HepG2 (cell line): ENCODE measurements around the gene CACNA2D1. TPM values are rescaled to one million over a fixed set of nuclear protein-coding genes. Genes with fewer than 3 reads are reported as not detected.

ENCODE experiments used
- ATAC-seq: fragments of 200-7000 bp; cut with Tn5 transposase; 3 replicates; pipeline ENCODE4 v1.9.1; 2020; ENCODE audit warnings: mild to moderate bottlenecking, moderate library complexity
- BruUV-seq: library from RNA; stranded (reverse); fragments of 400-500 nt; replicated peaks from 2 replicates; lab custom pipeline; 2021; lab: Mats Ljungman, UMichigan
- CTCF ChIA-PET: fragments of 300-600 bp; formaldehyde crosslinking; extraction: SDS; loops from one replicate; lab custom pipeline; 2021; ENCODE audit warnings: low total read pairs, inconsistent platforms, low intra/inter-chr PET ratio; lab: Yijun Ruan, JAX
- POLR2A ChIA-PET: fragments of 350-600 bp; sonication (Branson Sonifier 250); formaldehyde crosslinking; loops from one replicate; lab custom pipeline; 2020; ENCODE audit warnings: antibody characterized with exemption, inconsistent platforms; lab: Yijun Ruan, JAX
- DNase-seq: peaks from one replicate; pipeline ENCODE4 v3.0.0-alpha.2; 2015; ENCODE audit warnings: low spot score
- FAIRE-seq: peaks from 3 replicates; lab custom pipeline; 2011; peaks lifted over from hg19 to GRCh38; lab: Jason Lieb, UNC
- H2AFZ ChIP-seq: one replicate; pipeline ENCODE4 v1.6.1; 2011; ENCODE audit warnings: low read length, inconsistent platforms
- H3K27ac ChIP-seq: fragments of 300-600 bp; 3 replicates; pipeline ENCODE4 v1.8.0; 2011; ENCODE audit warnings: mixed run types, mild to moderate bottlenecking, mixed read lengths, low read length, inconsistent platforms; ENCODE audit not compliant: insufficient read depth; ENCODE audit errors: extremely low read length
- H3K27me3 ChIP-seq, 2 experiments: fragments of 200-600 bp in 1 of 2; 2 replicates in 1 of 2; 3 replicates in 1 of 2; pipeline versions ENCODE4 v1.6.0 to v1.8.0; 2011; ENCODE audit warnings: low read length in 2 of 2, mild to moderate bottlenecking in 2 of 2, moderate library complexity in 2 of 2, inconsistent platforms in 1 of 2; ENCODE audit not compliant: insufficient read depth in 2 of 2, control insufficient read depth in 1 of 2
- H3K36me3 ChIP-seq, 2 experiments: fragments of 200-600 bp in 1 of 2; replicated peaks in 1 of 2; 2 replicates in 1 of 2; 3 replicates in 1 of 2; pipeline versions ENCODE4 v1.5.1 to v1.8.0; 2011; ENCODE audit warnings: low read length in 2 of 2, inconsistent platforms in 1 of 2; ENCODE audit not compliant: insufficient read depth in 2 of 2, control insufficient read depth in 1 of 2
- H3K4me1 ChIP-seq: 2 replicates; pipeline ENCODE4 v1.5.1; 2012; ENCODE audit warnings: low read length, inconsistent platforms; ENCODE audit not compliant: insufficient read depth
- H3K4me2 ChIP-seq: 2 replicates; pipeline ENCODE4 v1.6.0; 2011; ENCODE audit warnings: low read depth, low read length, inconsistent platforms
- H3K4me3 ChIP-seq, 3 experiments: fragments of 200-600 bp in 1 of 3; sonication (generic), shearing (Covaris generic) in 1 of 3; replicated peaks in 1 of 3; 2 replicates each; pipeline ENCODE4 v1.5.1; 2011 to 2016; ENCODE audit warnings: low read length in 3 of 3, inconsistent platforms in 2 of 3, low read depth in 2 of 3, mild to moderate bottlenecking in 2 of 3, control low read depth in 1 of 3, mixed read lengths in 1 of 3; ENCODE audit not compliant: insufficient read depth in 1 of 3
- H3K79me2 ChIP-seq: one replicate; pipeline ENCODE4 v1.6.1; 2011; ENCODE audit warnings: low read length, inconsistent platforms; ENCODE audit not compliant: insufficient read depth
- H3K9ac ChIP-seq: 2 replicates; pipeline ENCODE4 v1.6.0; 2011; ENCODE audit warnings: mild to moderate bottlenecking, low read depth, low read length, inconsistent platforms; ENCODE audit not compliant: insufficient read depth
- H3K9me3 ChIP-seq: 2 replicates; pipeline ENCODE4 v1.5.1; 2012; ENCODE audit warnings: mild to moderate bottlenecking, low read length
- H4K20me1 ChIP-seq: 2 replicates; pipeline ENCODE4 v1.6.0; 2011; ENCODE audit warnings: inconsistent platforms, mild to moderate bottlenecking, low read length, moderate library complexity; ENCODE audit not compliant: insufficient read depth
- FOXO1 ChIP-seq: sonication (generic); formaldehyde crosslinking; IDR thresholded peaks from 2 replicates; pipeline ENCODE4 v1.4.0; 2020; ENCODE audit warnings: missing genetic modification reagents
- GRHL1 ChIP-seq: sonication (generic); formaldehyde crosslinking; conservative IDR thresholded peaks from 2 replicates; pipeline ENCODE4 v1.8.0; 2022; ENCODE audit warnings: missing genetic modification reagents
- ISL2 ChIP-seq: sonication (generic); formaldehyde crosslinking; IDR thresholded peaks from 2 replicates; pipeline ENCODE4 v1.5.0; 2020; ENCODE audit warnings: missing genetic modification reagents
- MTERF4 ChIP-seq: sonication (generic); formaldehyde crosslinking; IDR thresholded peaks from 2 replicates; pipeline ENCODE4 v1.8.0; 2023; ENCODE audit warnings: mild to moderate bottlenecking, missing genetic modification reagents
- ONECUT2 ChIP-seq: sonication (generic); formaldehyde crosslinking; IDR thresholded peaks from 2 replicates; pipeline ENCODE4 v1.4.0; 2020; ENCODE audit warnings: missing genetic modification reagents
- POGZ ChIP-seq: sonication (generic); formaldehyde crosslinking; IDR thresholded peaks from 2 replicates; pipeline ENCODE4 v1.4.0; 2020; ENCODE audit warnings: mild to moderate bottlenecking, missing genetic modification reagents
- SIN3A ChIP-seq: IDR thresholded peaks from 2 replicates; pipeline ENCODE4 v1.6.1; 2011; ENCODE audit warnings: low read depth, mild to moderate bottlenecking, control low read depth, low read length, borderline replicate concordance
- SMARCC2 ChIP-seq: fragments of 450-650 bp; IDR thresholded peaks from 2 replicates; pipeline ENCODE4 v1.6.1; 2017; ENCODE audit warnings: antibody characterized with exemption, mild to moderate bottlenecking
- SYNCRIP ChIP-seq: fragments of 200-400 bp; formaldehyde crosslinking; IDR thresholded peaks from 2 replicates; pipeline ENCODE4 v1.6.1; 2018; ENCODE audit warnings: mild to moderate bottlenecking, low read depth, low read length; ENCODE audit not compliant: insufficient read depth
- ZNF138 ChIP-seq: sonication (generic); formaldehyde crosslinking; IDR thresholded peaks from 2 replicates; pipeline ENCODE4 v1.5.0; 2020; ENCODE audit warnings: mild to moderate bottlenecking, low read depth, missing genetic modification reagents
- ZNF230 ChIP-seq: sonication (generic); formaldehyde crosslinking; IDR thresholded peaks from 2 replicates; pipeline ENCODE4 v1.4.0; 2020; ENCODE audit warnings: mild to moderate bottlenecking, missing genetic modification reagents
- WGBS: methylation state at CpG from one replicate; pipeline ENCODE4 v1.1.6; 2017; ENCODE audit warnings: low lambda C conversion rate; 5-methylcytosine and 5-hydroxymethylcytosine counted together
- in situ Hi-C: cut with HindIII; loops from 2 replicates; pipeline ENCODE4 v1.10.0; 2017; ENCODE audit warnings: low pct_unique_long_range_greater_than_20kb; ENCODE audit not compliant: extremely low pct_ligation_motif_present
- intact Hi-C: fragments of 100-400 bp; cut with micrococcal nuclease; formaldehyde crosslinking; loops from one replicate; pipeline ENCODE4 v1.10.0; 2022; ENCODE audit not compliant: unreplicated experiment
- polyA plus RNA-seq, 8 experiments: library from polyadenylated mRNA; depleted of rRNA in 3 of 8; stranded (reverse) in 7 of 8; unstranded in 1 of 8; fragments of >200 nt; fragmentation: Illumina TruSeq in 4 of 8; extraction: Trizol in 4 of 8; gene quantifications; 2 replicates each; pipeline versions ENCODE4 v1.2.1 to v1.2.3, GENCODE V29; 2011 to 2016; ENCODE audit warnings: low read depth in 4 of 8, missing spikeins in 1 of 8, mixed read lengths in 1 of 8; ENCODE audit not compliant: insufficient read depth in 1 of 8
- total RNA-seq, 5 experiments: library from RNA; depleted of rRNA; stranded (reverse); fragments of >200 nt; fragmentation: Illumina TruSeq; extraction: Trizol; gene quantifications; 2 replicates each; pipeline ENCODE4 v1.2.3, GENCODE V29; 2016; ENCODE audit warnings: low read depth in 1 of 5
- TF ChIP-seq, protein P1 (sequence below): sonication (generic); formaldehyde crosslinking; IDR thresholded peaks from 2 replicates; pipeline ENCODE4 v1.8.0; 2022; ENCODE audit warnings: missing genetic modification reagents, mild to moderate bottlenecking, inconsistent platforms, borderline replicate concordance
- TF ChIP-seq, protein P2 (sequence below): sonication (generic); formaldehyde crosslinking; conservative IDR thresholded peaks from 2 replicates; pipeline ENCODE4 v1.8.1; 2023; ENCODE audit warnings: missing genetic modification reagents
- TF ChIP-seq, protein P3 (sequence below): sonication (generic); formaldehyde crosslinking; IDR thresholded peaks from 2 replicates; pipeline ENCODE4 v1.4.0; 2020; ENCODE audit warnings: low read depth, missing genetic modification reagents

The CACNA2D1 gene
- total and polyA plus RNA-seq, 2 of the 13 experiments (the other 11 are each of a cell fraction or from before 2014, with no cell fraction given): not detected

DNA sequence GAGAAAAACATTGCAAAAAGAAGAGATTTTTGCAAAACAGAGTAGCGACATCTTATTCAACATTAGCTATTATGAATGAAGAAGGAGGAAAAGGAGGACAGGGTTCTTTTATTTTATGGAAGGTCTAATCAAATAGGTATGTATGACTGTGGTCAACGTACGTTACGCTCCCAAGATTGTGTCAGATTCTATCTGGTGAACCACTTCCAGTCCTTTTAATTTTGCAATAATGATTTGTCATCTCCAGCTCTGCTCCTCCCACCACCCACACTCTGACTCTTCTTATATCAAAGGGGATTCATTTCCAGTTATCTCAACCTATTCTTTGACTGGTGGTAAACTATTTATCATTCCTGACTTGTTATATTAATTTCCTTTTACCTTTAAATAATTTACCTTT is 259.9 kb downstream of the CACNA2D1 start (continued):
- TF ChIP-seq, protein P1, sequence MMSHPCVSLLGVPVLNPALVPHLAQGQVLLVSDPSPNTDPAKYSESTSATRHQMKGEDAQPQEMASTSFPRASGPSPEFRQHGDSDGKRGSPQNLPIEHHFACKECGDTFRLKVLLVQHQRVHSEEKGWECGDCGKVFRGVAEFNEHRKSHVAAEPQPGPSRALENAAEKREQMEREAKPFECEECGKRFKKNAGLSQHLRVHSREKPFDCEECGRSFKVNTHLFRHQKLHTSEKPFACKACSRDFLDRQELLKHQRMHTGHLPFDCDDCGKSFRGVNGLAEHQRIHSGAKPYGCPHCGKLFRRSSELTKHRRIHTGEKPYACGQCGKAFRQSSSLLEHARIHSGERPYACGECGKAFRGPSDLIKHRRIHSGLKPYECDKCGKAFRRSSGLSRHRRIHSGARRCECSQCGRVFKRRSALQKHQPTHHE (CRISPR knock-in tag): no peak
- TF ChIP-seq ZNF230 (CRISPR knock-in tag) (no peak), ZNF138 (CRISPR knock-in tag) (no peak), FOXO1 (CRISPR knock-in tag) (no peak), MTERF4 (CRISPR knock-in tag) (no peak), ONECUT2 (CRISPR knock-in tag) (no peak), POGZ (CRISPR knock-in tag) (no peak)

GRCh38 chr7:82179311-82179710 is 264.3 kb downstream of the CACNA2D1 start:
- in situ Hi-C loops: no loop called here
- TF ChIP-seq SMARCC2 (no peak), SIN3A (no peak), ISL2 (no peak), GRHL1 (CRISPR knock-in tag) (no peak), SYNCRIP (no peak)
- TF ChIP-seq, protein P2, sequence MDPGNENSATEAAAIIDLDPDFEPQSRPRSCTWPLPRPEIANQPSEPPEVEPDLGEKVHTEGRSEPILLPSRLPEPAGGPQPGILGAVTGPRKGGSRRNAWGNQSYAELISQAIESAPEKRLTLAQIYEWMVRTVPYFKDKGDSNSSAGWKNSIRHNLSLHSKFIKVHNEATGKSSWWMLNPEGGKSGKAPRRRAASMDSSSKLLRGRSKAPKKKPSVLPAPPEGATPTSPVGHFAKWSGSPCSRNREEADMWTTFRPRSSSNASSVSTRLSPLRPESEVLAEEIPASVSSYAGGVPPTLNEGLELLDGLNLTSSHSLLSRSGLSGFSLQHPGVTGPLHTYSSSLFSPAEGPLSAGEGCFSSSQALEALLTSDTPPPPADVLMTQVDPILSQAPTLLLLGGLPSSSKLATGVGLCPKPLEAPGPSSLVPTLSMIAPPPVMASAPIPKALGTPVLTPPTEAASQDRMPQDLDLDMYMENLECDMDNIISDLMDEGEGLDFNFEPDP: no peak
- TF ChIP-seq, protein P3, sequence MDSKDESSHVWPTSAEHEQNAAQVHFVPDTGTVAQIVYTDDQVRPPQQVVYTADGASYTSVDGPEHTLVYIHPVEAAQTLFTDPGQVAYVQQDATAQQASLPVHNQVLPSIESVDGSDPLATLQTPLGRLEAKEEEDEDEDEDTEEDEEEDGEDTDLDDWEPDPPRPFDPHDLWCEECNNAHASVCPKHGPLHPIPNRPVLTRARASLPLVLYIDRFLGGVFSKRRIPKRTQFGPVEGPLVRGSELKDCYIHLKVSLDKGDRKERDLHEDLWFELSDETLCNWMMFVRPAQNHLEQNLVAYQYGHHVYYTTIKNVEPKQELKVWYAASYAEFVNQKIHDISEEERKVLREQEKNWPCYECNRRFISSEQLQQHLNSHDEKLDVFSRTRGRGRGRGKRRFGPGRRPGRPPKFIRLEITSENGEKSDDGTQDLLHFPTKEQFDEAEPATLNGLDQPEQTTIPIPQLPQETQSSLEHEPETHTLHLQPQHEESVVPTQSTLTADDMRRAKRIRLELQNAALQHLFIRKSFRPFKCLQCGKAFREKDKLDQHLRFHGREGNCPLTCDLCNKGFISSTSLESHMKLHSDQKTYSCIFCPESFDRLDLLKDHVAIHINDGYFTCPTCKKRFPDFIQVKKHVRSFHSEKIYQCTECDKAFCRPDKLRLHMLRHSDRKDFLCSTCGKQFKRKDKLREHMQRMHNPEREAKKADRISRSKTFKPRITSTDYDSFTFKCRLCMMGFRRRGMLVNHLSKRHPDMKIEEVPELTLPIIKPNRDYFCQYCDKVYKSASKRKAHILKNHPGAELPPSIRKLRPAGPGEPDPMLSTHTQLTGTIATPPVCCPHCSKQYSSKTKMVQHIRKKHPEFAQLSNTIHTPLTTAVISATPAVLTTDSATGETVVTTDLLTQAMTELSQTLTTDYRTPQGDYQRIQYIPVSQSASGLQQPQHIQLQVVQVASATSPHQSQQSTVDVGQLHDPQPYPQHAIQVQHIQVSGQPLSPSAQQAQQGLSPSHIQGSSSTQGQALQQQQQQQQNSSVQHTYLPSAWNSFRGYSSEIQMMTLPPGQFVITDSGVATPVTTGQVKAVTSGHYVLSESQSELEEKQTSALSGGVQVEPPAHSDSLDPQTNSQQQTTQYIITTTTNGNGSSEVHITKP (CRISPR knock-in tag): no peak

More at GRCh38 chr7:82179311-82179710, 264.3 kb downstream of the CACNA2D1 start:
- 6% methylated on average over 1 of the region's 1 CpG for WGBS
- intact Hi-C loops: no loop called here
- Histone ChIP-seq H3K36me3 (no peaks in the 10 kb centered on the region), H3K27me3 (no peaks in the 10 kb centered on the region), H3K9ac (no peak overlapping the region), H3K4me1 (no peaks in the 10 kb centered on the region), H2AFZ (no peak overlapping the region), H4K20me1 (no peaks in the 10 kb centered on the region), H3K27ac (no peak overlapping the region), H3K4me3 (no peak overlapping the region), H3K4me2 (no peak overlapping the region), H3K9me3 (no peaks in the 10 kb centered on the region), H3K79me2 (no peaks in the 10 kb centered on the region)
- DNase-seq (no peak), ATAC-seq (no peak), FAIRE-seq (no peak)
- POLR2A ChIA-PET: no interaction called here
- BruUV-seq: no TSS peak
- CTCF ChIA-PET: no interaction called here
